GM12873 (cell line): ENCODE measurements around the gene DRD1.

Experiments used
- TF ChIP-seq, protein P1 (sequence below): IDR thresholded peaks from 2 replicates; pipeline ENCODE4 v1.5.1; 2012; ENCODE audit warnings: low read depth, mild to moderate bottlenecking, moderate library complexity, low read length, control low read depth; ENCODE audit not compliant: insufficient read depth; ENCODE audit errors: missing control alignments

DRD1 gene

DNA sequence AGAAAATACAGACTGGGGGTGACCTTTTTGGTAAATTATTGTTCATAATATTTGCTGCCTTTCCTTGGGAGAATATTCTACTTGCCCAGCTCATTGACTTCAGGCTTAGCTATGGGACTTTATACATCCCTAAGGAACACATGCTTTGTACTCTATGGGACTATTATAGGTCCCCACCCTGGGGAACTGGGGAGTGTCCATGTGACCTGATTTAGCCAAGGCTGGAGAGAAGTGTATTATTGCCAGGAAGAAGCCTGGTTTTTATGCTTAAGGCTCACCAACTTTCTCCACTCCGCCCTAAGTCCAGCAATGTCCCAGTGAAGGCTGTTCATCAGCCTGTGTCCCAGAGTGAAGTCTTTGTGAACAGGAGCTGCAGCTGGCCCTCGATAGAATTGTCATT, 16.6 kb upstream of the DRD1 start:
- TF ChIP-seq, protein P1, sequence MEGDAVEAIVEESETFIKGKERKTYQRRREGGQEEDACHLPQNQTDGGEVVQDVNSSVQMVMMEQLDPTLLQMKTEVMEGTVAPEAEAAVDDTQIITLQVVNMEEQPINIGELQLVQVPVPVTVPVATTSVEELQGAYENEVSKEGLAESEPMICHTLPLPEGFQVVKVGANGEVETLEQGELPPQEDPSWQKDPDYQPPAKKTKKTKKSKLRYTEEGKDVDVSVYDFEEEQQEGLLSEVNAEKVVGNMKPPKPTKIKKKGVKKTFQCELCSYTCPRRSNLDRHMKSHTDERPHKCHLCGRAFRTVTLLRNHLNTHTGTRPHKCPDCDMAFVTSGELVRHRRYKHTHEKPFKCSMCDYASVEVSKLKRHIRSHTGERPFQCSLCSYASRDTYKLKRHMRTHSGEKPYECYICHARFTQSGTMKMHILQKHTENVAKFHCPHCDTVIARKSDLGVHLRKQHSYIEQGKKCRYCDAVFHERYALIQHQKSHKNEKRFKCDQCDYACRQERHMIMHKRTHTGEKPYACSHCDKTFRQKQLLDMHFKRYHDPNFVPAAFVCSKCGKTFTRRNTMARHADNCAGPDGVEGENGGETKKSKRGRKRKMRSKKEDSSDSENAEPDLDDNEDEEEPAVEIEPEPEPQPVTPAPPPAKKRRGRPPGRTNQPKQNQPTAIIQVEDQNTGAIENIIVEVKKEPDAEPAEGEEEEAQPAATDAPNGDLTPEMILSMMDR, result no peak

DNA sequence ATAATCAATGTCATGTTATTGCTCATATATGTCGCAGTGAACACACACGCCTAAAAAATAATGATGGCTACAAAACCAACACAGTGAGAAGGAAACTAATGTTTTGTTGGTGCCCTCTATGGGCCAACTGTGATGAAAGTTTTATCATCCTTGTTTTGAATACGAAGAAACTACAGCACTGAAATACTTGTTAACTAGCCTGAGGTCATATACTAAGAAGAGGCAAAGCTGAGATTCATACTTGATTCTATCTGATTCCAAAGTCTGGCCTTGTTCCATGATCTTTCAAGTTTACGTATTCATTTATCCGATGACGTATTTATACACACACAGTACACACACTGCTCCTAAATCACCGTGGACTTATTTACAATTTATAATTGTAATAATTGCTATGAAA, 16.1 kb upstream of the DRD1 start:
- TF ChIP-seq, protein P1, result peak; percentile 41

DNA sequence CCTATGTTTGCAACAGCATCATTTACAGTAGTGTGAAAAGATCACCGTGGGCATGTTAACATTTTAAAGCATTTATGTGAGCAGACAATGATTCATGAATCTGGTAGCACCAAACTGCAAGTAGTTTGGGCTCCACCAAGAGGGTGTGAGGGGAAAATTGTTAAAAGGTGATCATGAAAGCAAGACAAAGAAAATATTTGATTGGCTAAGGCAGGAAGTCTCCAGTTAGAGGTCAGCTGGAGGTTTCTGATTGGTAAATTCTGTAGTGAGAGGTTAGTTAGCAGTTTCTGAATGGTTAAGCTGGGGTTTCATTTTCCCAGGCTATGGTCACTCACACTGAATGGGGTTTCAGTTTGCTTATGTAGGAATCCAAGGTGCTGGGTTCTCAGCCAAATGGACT, 13.5 kb upstream of the DRD1 start:
- TF ChIP-seq, protein P1, result no peak

DNA sequence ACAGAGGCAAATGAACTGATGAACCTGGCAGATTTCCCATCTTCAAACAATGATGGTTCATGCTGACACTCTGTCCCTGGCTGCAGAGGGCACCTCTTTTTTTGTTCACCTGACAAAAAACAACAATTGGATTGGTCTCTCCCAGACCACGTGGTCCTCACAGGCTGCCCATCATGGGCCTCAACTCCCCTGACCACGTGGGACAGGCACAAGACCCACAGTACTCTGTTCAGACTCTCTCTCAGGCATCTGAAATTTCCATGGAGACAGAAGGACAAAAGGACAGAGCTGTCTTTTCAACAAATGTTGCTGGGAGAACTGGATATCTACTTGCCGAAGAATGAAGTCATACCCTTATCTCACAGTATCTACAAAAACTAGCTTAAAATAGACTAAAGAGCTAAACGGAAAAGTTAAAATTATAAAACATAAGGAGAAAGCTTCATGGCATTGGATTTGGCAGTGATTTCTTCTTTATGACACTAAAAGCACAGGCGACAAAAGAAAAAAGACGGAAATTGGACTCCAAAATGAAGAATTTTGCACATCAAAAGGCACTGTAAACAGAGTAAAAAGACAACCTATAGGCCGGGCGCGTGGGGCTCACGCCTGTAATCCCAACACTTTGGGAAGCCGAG, 12.2 kb upstream of the DRD1 start:
- TF ChIP-seq, protein P1, result no peak

DNA sequence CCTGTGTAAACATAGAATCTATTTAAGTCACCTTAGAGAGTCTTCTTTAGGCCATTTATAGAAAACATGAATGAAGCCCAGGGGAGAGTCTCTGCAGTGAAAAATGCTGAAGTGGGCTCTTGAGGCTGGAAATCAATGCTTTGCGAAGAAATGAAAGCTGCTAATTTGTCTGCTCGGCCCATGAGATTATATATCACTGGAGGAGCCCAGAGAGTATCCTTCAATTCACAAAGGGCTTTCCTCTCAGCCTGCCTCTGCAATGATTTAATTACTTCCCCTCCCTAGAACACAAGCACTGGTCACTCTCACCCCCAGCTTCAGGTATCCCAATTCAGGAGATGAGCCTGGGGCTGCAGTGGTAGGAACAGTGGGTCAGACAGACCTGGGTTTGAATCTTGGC, 8.2 kb upstream of the DRD1 start:
- TF ChIP-seq, protein P1, result no peak

DNA sequence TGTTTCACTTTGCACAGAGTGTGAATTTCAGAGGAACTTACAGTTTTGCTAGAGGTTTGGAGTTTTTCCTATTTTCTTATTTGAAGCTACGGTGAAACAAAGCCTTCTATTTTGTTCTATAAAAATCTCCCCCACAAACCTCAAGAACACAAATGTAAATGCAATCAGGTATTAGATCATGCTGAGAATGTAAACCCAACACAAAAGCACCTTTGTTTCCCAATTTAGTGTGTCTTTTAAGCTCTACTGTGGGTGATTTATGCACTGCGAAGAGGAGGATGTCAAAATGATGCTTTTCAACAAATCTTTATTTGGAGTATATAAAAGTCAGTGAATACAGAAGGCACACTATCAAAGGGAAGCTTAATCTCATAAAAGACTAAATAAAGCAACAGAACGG, 4.3 kb upstream of the DRD1 start:
- TF ChIP-seq, protein P1, result no peak

DNA sequence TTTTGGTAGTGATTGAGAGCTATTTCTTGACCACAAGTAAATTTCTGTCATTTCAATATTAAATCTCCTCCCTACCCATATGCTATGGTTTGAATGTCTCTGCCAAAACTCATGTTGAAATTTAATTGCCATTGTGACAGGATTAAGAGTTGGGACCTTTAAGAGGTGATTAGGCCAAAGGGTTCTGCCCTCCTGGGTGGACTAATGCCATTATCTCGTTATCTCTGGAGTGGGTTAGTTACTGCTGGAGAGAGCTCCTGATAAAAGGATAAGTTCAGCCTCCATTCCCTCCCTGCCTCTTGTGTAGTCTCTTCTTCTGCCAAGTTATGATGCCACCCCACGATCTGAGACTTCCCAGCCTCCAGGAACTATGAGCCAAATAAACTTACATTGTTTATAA, 3.6 kb upstream of the DRD1 start:
- TF ChIP-seq, protein P1, result no peak
